ENCODE results near the gene KIF21B.

Gene KIF21B, protein sequence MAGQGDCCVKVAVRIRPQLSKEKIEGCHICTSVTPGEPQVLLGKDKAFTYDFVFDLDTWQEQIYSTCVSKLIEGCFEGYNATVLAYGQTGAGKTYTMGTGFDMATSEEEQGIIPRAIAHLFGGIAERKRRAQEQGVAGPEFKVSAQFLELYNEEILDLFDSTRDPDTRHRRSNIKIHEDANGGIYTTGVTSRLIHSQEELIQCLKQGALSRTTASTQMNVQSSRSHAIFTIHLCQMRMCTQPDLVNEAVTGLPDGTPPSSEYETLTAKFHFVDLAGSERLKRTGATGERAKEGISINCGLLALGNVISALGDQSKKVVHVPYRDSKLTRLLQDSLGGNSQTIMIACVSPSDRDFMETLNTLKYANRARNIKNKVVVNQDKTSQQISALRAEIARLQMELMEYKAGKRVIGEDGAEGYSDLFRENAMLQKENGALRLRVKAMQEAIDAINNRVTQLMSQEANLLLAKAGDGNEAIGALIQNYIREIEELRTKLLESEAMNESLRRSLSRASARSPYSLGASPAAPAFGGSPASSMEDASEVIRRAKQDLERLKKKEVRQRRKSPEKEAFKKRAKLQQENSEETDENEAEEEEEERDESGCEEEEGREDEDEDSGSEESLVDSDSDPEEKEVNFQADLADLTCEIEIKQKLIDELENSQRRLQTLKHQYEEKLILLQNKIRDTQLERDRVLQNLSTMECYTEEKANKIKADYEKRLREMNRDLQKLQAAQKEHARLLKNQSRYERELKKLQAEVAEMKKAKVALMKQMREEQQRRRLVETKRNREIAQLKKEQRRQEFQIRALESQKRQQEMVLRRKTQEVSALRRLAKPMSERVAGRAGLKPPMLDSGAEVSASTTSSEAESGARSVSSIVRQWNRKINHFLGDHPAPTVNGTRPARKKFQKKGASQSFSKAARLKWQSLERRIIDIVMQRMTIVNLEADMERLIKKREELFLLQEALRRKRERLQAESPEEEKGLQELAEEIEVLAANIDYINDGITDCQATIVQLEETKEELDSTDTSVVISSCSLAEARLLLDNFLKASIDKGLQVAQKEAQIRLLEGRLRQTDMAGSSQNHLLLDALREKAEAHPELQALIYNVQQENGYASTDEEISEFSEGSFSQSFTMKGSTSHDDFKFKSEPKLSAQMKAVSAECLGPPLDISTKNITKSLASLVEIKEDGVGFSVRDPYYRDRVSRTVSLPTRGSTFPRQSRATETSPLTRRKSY (N-terminal part only)

DNA sequence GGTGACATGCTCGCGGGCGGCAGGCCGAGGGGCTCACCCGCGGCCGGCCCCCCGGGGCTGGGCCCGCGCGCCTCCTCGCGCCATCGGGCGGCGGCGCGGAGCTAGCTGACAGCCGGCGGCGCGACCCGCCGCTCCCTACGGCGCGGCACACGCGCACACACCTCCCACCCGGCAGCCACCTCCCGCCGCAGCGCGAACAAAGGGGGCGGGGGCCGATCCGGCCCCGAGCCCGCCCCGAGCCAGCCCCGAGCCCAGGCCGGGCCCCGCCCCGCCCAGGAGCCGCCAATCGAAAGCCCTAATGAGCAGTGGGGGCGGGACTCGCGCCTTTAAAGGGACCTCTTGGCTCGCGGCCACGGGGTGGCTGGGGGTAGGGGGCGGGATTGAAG, at the start of gene KIF21B:
Gene KIF21B (minus strand): TSS at position 198 of the 386 bp plus-strand sequence. CDS start 331 bp downstream, outside the sequence.
- in situ Hi-C loops (cut with HindIII; ENCODE audit: low sequenced_read_pairs), result no loop called here

DNA sequence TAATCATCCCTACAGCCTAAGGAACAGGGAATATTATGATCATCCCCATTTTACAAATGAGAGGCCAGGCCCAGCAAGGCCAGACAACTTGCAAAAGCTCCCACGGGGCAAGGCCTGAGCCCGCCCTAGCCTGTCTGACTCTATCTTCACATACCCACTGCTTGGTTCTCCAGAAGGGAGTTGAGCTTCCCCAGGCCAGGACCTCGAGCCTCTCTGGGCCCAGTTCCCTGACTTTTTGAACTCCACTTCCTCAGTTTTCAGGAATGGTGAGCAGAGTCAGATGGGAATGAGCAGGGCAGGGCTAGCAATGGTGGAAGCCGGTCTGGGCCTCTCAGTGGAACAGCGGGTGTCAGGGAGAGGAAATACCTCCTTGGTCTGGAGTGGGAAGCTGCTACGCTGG, 49.4 kb upstream of the KIF21B start:
- in situ Hi-C loops (cut with HindIII; ENCODE audit: low sequenced_read_pairs), result no loop called here

DNA sequence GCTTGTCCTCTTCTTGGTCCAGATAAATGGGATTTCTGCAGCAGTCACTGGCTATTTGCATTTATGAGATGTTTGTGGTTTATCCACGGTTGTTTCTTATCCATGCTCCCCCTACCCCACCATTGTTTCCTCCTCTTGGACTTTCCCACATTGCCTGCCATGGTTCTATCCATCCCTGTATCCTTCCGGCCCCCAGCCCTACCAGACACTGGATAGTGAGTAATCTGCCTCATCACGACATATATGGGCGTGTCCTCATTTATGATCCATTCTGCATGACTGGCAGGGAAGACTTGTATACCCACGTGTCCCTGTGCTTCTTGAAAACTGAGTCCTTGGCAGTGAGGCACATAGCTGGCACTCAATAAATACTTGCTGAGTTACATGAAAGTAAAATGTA, 48.6 kb upstream of the KIF21B start:
- in situ Hi-C loops (cut with HindIII; ENCODE audit: low sequenced_read_pairs), result no loop called here

DNA sequence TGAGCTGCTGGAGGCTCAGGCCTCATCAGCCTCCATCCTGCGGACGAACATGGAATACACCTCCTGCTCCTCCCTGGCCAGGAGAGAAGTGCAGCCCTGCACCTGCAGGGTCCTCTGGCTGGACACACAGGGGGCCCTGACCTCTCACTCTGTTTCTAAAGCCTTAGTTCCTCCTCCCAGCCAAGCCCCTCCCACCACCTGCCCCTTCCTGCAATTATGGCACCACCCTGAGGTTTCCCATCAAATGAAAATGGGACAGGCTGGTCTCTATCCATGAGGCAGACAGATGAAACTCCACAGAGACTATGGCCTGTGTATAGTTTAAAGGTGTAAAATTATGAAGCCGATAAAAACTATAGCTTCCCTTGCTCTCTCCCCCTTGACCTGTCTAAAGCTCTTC, 46.1 kb upstream of the KIF21B start:
- in situ Hi-C loops (cut with HindIII; ENCODE audit: low sequenced_read_pairs), result no loop called here

DNA sequence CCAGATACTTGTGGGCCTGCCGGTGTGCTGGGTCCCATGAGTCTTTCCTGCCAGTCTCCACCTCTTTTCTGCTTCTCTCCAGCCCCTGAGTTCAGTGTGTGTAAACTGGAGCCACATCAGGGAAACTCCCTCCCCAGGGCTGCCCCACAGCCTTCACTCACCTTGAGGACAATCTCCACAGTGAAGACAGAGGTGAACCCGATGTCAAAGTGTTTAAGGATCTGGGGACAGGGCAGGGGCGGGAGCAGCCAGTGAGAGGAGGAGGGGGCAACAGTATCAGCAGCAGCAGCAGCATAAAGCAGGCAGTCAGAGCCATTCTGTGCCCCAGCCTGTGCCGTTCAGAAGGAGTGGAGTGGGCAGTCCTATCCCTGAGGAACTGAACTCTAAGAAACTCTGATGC, 45.5 kb upstream of the KIF21B start:
- in situ Hi-C loops (cut with HindIII; ENCODE audit: low sequenced_read_pairs), result no loop called here

DNA sequence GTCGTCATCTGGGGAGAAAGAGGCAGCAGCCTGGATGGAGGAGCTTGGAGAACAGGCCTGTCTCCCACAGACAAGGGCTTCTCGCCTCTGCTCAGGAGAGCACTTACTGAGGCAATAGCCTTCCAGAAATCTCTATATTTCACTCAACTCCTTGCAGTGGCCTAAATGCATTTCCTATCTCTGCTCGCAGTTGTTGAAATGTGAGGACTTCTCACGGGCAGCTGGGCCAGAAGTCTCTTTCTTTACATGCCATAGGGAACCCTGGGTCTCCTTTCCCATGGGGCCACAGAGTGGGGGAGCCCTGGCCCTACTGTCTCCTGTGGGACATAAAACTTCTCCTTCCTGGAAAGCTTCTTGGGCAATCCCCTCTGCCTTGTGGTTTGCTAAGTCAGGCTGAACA, 43.5 kb upstream of the KIF21B start:
- in situ Hi-C loops (cut with HindIII; ENCODE audit: low sequenced_read_pairs), result no loop called here

DNA sequence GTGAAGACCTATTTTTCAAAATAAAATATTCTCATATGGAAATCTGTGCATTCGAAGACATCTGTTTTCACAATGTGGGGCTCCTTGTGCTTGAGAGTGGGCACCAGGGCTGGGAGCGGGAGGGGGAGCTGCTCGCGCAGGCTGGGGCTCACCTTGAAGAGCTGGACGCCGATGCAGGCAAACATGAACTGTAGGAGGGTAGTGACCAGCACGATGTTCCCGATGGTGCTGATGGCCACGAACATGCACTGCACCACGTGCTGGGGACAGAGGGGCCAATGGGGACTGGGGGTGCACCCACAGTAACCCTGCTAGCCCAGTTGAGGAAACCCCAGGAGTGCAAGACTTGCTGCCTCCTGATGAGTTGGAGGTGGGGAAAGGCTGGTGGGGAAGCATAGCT, 42.2 kb upstream of the KIF21B start:
- in situ Hi-C loops (cut with HindIII; ENCODE audit: low sequenced_read_pairs), result no loop called here

DNA sequence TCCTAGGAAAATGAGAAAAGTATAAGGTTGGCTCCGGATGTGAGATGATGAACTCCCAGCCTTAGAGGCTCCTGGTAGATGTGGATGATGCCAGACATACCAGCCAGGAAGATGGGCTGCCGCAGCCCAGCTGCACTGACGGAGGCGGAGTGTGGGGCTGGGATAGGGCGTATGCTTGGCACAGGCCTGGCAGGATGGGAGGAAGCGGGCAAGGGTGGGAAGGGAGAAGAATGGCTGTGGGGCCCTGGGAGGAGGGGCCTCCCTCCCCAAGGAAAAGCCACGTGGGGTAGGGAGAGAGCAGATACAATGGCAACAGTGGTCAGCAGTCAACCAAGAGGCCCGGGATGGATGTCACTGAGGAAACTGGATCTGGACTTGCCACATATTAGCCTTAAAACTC, 41.3 kb upstream of the KIF21B start:
- in situ Hi-C loops (cut with HindIII; ENCODE audit: low sequenced_read_pairs), result no loop called here

DNA sequence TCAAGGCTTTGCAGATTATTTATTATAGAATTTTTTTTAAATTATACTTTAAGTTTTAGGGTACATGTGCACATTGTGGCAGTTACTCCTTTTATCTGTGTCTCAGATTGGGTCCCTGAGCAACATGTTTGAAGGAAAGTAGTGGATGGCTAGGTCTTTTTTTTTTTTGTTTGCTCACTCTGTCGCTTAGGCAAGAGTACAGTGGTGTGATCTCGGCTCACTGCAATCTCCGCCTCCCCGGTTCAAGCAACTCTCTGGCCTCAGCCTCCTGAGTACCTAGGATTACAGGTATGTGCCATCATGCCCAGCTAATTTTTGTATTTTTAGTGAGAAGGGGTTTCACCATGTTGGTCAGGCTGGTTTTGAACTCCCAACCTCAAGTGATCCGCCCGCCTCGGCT, 39.6 kb upstream of the KIF21B start:
- in situ Hi-C loops (cut with HindIII; ENCODE audit: low sequenced_read_pairs), result no loop called here

DNA sequence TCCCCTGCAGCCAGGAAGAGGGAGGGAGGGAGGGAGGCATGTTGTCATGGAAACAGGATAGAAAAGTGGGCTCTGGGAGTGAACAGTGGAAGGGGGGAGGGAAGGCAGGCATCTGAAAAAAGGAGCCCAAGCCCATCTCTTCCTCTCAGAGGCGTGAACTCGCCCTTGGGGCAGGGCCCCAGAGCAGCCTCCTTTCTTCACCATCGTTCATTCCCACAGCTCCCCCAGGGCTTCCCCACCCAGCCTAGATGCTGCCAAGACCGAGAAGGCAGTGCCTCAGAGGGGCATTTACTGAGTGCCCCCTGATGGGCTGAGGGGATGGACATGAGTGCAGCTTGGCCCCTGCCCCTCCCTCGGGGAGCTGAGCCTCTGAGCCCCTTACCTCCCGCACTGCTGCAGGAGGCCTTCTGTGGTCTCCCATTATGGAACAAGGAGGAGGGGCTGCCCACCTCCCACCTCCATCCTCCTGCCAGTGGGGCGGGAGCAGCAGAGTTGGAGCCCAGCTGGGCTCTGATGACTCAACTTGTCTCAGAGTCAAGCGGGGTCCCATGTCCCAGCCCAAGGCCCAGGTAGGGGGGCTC, 39.1 kb upstream of the KIF21B start:
- in situ Hi-C loops (cut with HindIII; ENCODE audit: low sequenced_read_pairs), result no loop called here

DNA sequence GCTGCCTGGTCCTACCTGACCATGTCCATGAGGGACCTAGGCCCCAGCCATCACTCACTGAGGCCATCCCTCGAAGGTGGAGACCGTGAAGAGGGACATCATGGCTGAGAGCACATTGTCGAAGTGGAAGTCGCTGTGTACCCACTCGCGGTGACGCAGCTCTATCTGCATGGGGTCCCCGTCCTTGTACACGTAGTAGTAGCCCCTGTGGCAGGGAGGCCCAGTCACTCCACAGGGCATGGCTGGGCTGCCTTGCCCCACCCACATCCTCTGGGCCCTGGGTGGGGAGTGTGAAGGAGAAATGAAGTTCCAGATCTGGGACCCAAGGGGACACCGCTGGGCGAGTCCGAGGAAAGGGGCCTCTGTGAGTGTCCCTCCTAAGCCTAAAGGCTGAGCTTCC, 38.4 kb upstream of the KIF21B start:
- in situ Hi-C loops (cut with HindIII; ENCODE audit: low sequenced_read_pairs), result no loop called here

DNA sequence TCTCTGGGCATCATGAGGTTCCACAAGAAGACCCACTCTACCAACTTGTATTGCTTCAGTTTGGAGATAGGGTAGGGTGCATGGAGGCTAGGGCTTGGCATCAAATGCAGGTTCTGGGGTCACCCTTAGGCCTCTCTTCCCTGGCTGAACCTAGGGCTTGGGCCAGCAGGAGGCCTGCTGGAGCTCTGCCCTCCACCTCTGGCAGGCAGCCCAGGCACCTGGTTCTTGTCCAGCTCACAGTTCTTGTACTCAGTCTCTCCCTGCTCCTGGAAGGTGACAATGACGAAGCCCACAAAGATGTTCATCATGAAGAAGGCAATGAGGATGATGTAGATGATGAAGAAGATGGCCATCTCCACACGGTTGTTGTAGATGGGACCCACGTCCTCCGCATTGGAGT, 37.5 kb upstream of the KIF21B start:
- in situ Hi-C loops (cut with HindIII; ENCODE audit: low sequenced_read_pairs), result no loop called here

DNA sequence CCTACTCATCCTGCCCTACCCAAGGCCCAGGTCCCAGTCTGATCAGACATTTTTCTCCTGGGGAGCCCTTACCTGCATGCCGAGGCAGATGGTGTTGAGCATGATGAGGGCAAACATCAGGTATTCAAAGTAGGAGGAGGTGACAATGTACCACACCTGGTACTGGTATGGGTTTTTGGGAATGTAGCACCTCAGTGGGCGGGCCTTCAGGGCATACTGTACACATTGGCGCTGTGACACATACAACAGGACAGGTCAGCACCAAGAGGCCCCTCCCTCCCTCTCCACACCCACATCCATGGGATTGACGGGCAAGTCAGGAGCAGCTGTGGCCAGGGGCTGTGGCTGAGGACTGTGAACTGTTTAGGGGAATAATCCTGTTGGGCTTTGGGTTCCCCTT, 37.1 kb upstream of the KIF21B start:
- in situ Hi-C loops (cut with HindIII; ENCODE audit: low sequenced_read_pairs), result no loop called here

DNA sequence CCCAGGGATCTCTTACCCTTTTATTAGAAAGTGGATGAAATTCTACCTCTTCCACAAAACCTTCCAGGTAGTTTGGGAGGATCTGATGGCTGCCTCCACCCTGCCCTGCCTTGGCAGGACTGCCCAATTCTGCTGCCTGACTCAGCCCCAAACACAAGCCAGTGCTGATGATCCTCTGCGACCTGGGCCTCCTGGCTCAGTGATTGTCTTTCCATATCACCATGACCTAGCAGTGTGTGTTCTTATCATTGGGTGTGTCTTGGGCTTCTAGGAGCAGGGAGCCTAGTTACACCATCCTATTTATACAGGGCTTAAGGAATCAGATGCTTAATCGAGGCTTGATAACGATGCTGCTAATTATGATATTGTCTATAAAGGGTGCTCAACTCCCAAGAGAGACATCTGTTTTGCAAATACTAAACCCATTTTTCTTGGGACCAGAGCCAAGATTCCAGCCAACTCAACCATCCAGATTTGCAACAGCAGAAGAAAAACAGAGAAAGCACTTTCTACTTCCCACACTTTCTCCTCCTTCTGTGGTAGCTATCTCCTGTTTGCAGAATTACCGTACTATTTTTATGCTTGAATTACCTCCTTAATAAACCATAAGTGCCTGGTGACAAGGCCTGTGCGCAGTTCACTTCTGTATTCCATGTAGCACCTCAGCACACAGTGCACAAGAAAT, 36.5 kb upstream of the KIF21B start:
- in situ Hi-C loops (cut with HindIII; ENCODE audit: low sequenced_read_pairs), result no loop called here

DNA sequence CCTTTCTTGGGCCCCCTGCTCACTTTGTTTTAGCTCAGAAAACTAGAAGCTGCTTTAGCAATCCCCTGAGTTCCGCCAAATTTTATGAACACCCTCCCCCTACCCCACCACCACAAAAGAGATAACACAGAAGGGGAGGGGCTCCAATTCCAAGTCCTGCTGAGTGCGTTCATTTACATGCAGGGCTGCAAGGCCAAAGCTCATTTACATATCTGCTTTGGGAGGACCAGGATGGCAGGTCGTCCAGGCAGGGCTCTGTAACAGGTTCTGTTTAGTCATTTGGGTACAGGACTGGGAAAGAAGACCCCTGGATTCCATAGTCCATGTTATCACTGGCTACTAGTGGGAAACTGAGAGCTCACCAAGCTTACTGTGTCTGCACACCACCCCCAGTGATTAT, 35.9 kb upstream of the KIF21B start:
- in situ Hi-C loops (cut with HindIII; ENCODE audit: low sequenced_read_pairs), result no loop called here

DNA sequence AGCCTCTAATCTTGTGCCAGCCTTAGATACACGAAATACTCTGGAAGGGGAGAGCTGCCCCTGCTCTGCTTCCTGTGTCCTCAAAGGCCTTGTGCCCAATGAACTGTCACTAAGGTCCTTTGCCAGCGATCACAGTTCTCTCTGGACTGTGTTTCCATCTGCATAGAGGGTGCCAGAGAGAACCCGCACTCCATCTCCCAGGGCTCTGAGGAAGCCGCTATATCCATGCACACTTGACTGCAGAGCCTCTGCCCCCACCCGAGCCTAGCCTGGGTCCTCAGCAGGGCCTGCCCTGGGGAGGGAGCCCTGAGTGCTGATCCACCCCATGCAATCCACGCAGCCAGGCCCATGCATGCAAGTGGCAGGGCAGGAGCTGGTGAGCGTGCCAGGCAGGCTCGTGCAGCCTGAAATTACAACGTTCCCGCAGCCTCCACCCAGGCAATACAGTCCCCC, 30.6 kb upstream of the KIF21B start:
- in situ Hi-C loops (cut with HindIII; ENCODE audit: low sequenced_read_pairs), result no loop called here

DNA sequence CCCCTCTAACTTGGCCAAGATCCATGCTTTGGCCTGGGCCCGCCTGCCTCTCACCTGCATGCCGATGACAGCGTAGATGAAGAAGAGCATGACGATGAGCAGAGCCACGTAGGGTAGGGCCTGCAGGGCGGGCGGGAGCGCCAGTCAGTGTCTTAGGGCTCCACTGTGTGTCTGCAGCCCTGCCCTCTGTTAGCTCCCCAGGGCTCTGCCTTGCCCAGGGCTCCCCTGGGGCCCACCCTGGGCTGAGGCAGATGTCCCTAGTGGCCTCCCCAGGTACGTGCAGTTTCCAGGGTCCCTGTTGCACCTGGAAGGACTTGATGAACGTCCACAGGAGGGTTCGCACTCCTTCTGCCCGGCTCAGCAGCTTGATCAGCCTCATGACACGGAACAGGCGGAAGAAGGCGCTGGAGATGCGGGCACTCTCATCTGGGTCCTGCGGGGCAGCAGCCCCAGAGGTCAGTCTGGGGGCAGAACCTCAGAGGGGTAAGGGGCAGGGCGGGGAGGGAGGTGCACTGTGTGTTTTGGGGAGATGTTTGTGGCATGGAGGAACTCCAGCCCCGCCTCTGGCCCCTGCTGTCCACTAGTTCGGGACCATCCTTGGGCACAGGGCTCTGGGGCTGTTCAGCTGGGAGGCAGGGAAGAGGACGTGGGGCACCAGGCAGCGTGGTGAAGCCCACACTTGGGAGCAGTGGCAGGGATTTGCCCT, 29.8 kb upstream of the KIF21B start:
- in situ Hi-C loops (cut with HindIII; ENCODE audit: low sequenced_read_pairs), result no loop called here

DNA sequence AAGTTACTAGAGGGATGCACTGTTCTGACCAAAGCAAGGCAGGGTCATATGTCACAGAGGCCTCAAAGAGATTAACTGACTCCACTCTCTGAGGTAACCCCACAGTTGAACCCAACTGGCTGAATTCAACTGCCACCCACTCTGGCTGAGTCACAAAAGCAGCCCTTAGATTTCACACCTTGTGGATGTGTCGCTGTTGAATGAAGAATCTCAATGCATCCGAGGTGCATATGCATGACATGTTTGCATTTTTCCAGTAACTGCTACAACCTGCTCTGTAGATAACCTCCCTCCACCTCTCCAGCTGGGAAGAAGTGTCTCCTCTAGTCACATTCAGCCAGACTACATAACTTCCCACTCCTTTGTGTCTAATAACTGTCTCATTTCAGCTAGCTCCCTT, 27.9 kb upstream of the KIF21B start:
- in situ Hi-C loops (cut with HindIII; ENCODE audit: low sequenced_read_pairs), result no loop called here

DNA sequence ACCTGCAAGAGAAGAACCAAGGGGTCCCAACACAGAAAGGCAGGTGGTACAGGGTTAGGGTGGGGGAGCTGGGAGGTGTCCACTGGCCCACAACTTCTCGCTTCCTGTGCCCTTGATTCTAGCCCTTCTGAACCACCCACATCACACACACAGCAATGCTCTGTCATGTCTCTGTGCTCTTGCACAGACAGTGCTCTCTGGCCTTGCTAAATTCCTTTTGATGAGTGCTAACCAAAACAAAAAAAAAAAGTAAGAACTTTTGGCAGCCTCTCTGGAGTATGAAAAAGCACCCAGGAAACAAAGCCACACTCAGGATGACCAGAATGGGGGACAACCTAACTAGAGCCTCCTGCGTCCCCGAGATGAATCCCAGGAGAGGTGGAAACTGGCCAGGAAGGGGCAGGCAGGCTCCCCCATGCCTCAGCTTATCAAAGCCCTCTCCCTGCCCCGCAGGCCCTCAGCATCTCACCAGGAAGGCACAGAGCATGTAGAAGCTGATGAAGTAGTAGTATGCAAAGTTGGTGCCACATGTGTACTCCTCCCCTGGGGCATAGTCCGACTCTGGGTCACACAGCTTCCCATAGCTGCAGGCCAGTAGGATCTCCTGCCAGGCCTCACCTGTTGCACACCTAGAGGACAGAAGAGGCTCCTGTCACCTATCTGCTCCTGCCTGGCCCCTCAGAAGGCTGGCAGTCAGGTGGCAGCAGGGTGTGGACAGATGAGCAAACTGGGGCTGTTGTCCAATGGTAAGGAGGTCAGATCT, 27.2 kb upstream of the KIF21B start:
- in situ Hi-C loops (cut with HindIII; ENCODE audit: low sequenced_read_pairs), result no loop called here
